GM18517 (cell line): Measurements from ENCODE around the gene TST.

Experiments
- ATAC-seq: cut with Tn5 transposase; IDR thresholded peaks from one replicate; pipeline ENCODE4 v1.9.1; 2021; ENCODE audit warnings: mild to moderate bottlenecking, moderate library complexity; ENCODE audit not compliant: unreplicated experiment

TST gene

DNA sequence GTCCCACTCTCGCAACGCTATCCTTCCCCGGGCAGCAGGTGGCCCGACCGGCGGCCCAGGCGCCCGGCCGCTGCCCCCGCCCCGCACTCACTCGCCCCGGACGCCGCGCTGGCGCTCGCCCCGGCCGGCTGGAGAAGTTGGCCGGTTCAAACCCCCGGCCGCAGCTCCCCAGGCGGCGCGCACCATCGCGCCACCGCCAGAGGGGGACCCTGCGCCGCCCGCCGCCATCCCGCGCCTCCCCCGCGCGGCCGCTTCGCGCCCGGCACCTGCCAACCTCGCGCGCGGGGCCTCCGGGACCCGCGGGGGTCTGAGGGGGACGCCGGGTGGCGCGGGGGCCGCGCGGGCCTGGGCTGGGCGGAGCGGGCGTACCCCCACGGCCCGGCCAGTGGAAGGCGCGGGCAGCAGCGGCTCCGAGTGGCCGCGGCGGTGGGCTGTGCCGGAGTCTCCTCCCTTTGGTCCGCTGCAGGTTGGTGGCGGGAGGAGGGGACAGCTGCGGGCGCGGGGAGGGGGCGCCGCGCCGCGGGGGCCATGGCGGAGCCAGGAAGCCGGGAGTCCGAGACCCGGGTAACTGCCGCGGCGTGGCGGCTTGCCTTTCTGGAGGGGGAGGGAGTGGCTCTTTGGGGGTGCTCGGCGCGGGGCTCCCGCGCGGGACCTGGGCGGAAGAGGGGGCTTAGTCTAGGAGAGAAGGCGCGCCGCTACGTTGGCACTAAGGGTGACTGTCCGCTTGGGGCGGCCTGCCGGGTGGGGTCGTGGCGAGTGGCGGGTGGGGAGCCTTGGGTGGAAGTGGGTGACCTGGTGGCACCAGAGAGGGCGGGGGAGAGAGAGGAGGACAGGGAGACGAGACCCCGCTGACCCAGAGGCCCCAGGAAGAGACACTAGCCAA is at the start of gene TST, which contains the start of gene MPST:
Gene TST, minus strand, starts transcription at position 139 of the 883 bp plus-strand sequence. CDS start 715 bp downstream, outside the sequence.
Gene MPST, plus strand, starts transcription at position 434 of the 883 bp plus-strand sequence. Its CDS starts 95 bp downstream, at position 529.
- no peak for ATAC-seq

GRCh38 chr22:37068859-37069258 is 49.6 kb upstream of the TST start:
- ATAC-seq, result no peak

- no peak for ATAC-seq
Observed at GRCh38 chr22:37067428-37067827, 48.2 kb upstream of the TST start.

- ATAC-seq, result no peak
Observed at GRCh38 chr22:37065961-37066360, 46.7 kb upstream of the TST start.

- ATAC-seq, result no peak
Observed at GRCh38 chr22:37065180-37065579, 45.9 kb upstream of the TST start.

DNA sequence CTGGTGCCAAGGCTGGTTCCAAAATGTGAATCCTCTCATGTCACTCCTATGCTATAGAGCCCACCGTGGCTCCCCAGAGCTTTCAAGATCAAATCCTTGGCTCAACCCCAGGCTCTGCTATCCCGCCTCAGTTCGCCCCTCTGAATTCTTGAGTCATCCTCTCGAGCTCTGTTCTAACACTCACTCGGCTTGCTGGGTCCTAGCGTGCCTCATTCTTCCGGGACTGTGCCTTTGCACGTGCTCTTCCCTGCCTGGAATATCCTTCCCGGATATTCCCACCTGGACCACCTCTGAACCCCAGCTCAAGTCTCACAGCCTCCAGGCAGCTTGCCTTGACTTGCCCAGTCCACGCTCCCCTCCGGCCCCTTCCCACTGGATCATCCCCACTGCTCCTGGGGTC is 45.3 kb upstream of the TST start:
- ATAC-seq, result no peak

- no peak for ATAC-seq
Observed at GRCh38 chr22:37063431-37064420, 44.5 kb upstream of the TST start.

- no peak for ATAC-seq
Observed at GRCh38 chr22:37062702-37063381, 43.6 kb upstream of the TST start.

DNA sequence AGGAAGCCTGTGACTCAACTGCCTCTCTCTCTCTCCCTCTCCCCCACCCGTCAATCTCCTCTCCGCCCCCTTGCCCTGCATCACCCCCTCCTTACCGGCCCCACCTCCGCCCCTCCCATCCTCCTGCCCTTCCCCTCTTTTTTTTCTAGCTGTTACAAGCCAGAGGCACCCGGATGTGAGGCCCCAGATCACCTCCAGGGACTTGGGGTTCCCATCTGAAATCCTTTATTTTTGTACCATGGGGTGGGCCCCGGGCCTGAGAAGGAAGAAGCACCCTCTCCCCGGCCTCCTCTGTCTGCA is 43.1 kb upstream of the TST start:
- ATAC-seq, result no peak

GRCh38 chr22:37061611-37062375 is 42.5 kb upstream of the TST start:
- no peak for ATAC-seq

DNA sequence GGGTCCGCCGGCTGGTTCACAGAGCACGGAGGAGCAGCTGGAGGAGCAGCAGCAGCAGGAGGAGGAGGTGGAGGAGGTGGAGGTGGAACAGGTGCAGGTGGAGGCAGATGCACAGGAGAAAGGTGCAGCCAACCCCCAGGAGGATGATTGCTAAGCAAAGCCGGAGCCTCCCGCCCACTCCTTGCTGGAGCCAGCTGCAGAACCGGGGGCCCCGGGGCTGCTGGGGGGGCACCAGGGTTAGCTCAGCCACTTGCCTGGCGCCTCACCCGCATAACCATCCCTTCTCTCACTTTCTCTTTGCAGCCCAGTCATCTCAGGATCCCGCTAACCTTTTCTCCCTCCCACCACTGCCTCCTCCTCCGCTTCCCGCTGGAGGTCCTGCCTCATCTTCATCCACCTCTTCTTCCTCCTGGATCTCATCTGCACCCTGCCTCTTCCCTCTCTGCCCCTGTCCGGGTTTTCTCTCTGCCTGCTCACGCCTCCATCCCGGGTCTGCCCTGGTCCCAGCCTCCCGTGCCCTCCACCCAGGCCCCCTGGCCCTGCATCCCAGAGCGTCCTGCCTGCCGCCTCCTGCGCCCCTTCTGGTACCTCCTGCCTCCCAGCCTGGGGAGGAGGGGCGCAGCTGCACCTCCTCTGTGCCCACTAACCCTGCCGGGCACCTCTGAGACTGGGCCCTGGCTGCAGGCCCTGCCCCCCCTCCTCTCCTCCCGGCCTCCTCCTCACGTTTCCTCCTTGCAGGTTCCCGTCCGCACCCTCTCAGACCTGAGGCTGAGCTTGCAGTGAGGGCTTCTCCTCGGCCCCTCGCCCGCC is 41.8 kb upstream of the TST start:
- no peak for ATAC-seq

GRCh38 chr22:37059876-37060449 is 40.7 kb upstream of the TST start:
- ATAC-seq, result no peak

- no peak for ATAC-seq
Observed at GRCh38 chr22:37058917-37059701, 39.9 kb upstream of the TST start.

- ATAC-seq, result no peak
Observed at GRCh38 chr22:37057796-37058510, 38.7 kb upstream of the TST start.

GRCh38 chr22:37057226-37057625 is 38.0 kb upstream of the TST start:
- ATAC-seq, result no peak

DNA sequence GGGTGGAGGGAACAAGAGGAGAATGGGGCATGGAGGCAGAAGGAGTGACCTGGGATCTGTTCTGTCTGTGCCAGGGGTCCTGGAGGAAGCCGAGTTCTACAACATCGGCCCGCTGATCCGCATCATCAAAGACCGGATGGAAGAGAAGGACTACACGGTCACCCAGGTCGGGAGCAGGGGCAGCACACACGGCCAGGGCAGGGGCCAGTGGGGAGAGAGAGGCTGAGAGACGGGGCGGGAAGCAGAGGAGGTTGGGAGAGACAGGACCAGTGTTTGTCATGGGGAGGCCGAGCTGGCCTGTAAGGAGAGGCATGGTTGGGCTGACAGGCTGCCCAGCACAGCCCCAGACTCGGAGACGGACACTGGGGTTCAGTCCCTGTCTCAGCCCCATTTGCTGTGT is 37.0 kb upstream of the TST start:
- no peak for ATAC-seq

DNA sequence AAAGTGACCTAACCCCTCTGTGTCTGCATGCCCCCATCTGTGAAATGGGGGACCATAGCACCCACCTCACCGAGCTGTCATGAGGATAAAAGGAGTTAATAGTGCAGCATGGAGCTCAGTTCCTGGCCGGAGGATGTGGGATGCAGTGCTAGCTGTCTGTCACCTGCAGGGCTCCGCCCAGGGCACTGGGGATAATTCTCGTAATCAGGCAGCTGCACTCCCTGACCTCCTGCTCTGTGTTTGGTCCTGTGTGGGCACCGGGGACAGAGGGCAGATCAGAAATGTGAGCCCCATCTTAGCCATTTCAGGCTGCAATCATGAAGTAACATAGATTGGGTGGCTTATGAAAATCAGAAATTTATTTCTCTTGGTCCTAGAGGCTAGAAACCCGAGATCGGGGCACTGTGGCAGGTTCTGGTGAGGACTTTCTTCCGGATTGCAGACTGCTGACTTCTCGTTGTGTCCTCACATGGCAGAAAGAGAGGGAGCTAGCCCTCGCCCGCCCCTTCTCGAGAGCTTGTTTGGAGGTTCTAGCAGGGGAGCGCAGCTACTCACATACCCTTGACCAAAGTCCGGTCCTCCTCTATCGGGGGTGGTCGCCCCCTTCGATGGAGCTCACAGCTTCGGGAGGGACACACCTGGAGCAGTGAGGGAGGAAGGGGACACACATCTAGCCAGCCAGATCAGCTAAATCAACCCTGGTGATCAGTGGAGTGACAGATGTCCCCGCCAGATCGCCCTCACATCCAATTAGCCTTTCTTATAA is 35.5 kb upstream of the TST start:
- no peak for ATAC-seq
